Astrocyte (in vitro differentiated cells and primary cell): ENCODE results near the gene BPIFB1.

Source experiments
- CTCF ChIP-seq: IDR thresholded peaks from 2 replicates; pipeline ENCODE4 v1.5.1; 2011; ENCODE audit warnings: low read depth, mild to moderate bottlenecking, inconsistent platforms, low read length, moderate library complexity; ENCODE audit not compliant: insufficient read depth
- EZH2 ChIP-seq: IDR thresholded peaks from 2 replicates; pipeline ENCODE4 v1.6.1; 2012; ENCODE audit warnings: mild to moderate bottlenecking, low read length, inconsistent platforms; ENCODE audit not compliant: insufficient read depth

- TF ChIP-seq EZH2, result no peak
- TF ChIP-seq CTCF, result no peak
Measured at GRCh38 chr20:33259371-33259770, 23.6 kb upstream of the BPIFB1 start.
